Astrocyte (in vitro differentiated cells and primary cell): ENCODE measurements around the gene SLC38A10. TPM values are rescaled to one million over a fixed set of nuclear protein-coding genes. Genes with fewer than 3 reads are reported as not detected.

Experiments used
- DNase-seq: peaks from one replicate; pipeline ENCODE4 v3.0.0-alpha.2; 2010; ENCODE audit warnings: low read depth
- FAIRE-seq: peaks from 2 replicates; lab custom pipeline; 2011; peaks lifted over from hg19 to GRCh38; lab: Jason Lieb, UNC
- H2AFZ ChIP-seq: 2 replicates; pipeline ENCODE4 v1.6.0; 2012; ENCODE audit warnings: low read depth, low read length, inconsistent platforms
- H3K27ac ChIP-seq: 2 replicates; pipeline ENCODE4 v1.5.1; 2011; ENCODE audit warnings: low read depth, low read length, inconsistent platforms
- H3K27me3 ChIP-seq: 2 replicates; pipeline ENCODE4 v1.6.0; 2011; ENCODE audit warnings: low read length, inconsistent platforms; ENCODE audit not compliant: insufficient read depth
- H3K36me3 ChIP-seq: 2 replicates; pipeline ENCODE4 v1.5.1; 2011; ENCODE audit warnings: low read length, inconsistent platforms; ENCODE audit not compliant: insufficient read depth
- H3K4me1 ChIP-seq: 2 replicates; pipeline ENCODE4 v1.5.1; 2011; ENCODE audit warnings: low read length, inconsistent platforms; ENCODE audit not compliant: insufficient read depth
- H3K4me2 ChIP-seq: 2 replicates; pipeline ENCODE4 v1.6.0; 2012; ENCODE audit warnings: low read length, inconsistent platforms
- H3K4me3 ChIP-seq: 2 replicates; pipeline ENCODE4 v1.5.1; 2011; ENCODE audit warnings: low read depth, mild to moderate bottlenecking, low read length, inconsistent platforms; ENCODE audit not compliant: insufficient read depth
- H3K79me2 ChIP-seq: 2 replicates; pipeline ENCODE4 v1.6.0; 2012; ENCODE audit warnings: mild to moderate bottlenecking, low read length, inconsistent platforms; ENCODE audit not compliant: insufficient read depth
- H3K9ac ChIP-seq: 2 replicates; pipeline ENCODE4 v1.6.0; 2012; ENCODE audit warnings: mild to moderate bottlenecking, low read length, inconsistent platforms
- H3K9me3 ChIP-seq: 2 replicates; pipeline ENCODE4 v1.5.1; 2012; ENCODE audit warnings: low read depth, mild to moderate bottlenecking, low read length, inconsistent platforms; ENCODE audit not compliant: insufficient read depth
- H4K20me1 ChIP-seq: 2 replicates; pipeline ENCODE4 v1.6.0; 2012; ENCODE audit warnings: low read length, inconsistent platforms; ENCODE audit not compliant: insufficient read depth
- H3K27ac Mint-ChIP-seq: one replicate; pipeline ENCODE4 v1.8.0; 2021; ENCODE audit warnings: mild to moderate bottlenecking, mixed read lengths; ENCODE audit not compliant: unreplicated experiment
- H3K27me3 Mint-ChIP-seq: one replicate; pipeline ENCODE4 v1.8.0; 2021; ENCODE audit warnings: low read depth, mixed read lengths; ENCODE audit not compliant: unreplicated experiment
- H3K36me3 Mint-ChIP-seq: one replicate; pipeline ENCODE4 v1.8.0; 2021; ENCODE audit warnings: low read depth, mixed read lengths; ENCODE audit not compliant: unreplicated experiment
- H3K4me1 Mint-ChIP-seq: one replicate; pipeline ENCODE4 v1.8.0; 2021; ENCODE audit warnings: low read depth, mixed read lengths; ENCODE audit not compliant: unreplicated experiment
- H3K4me3 Mint-ChIP-seq: one replicate; pipeline ENCODE4 v1.8.0; 2021; ENCODE audit warnings: mild to moderate bottlenecking, moderate library complexity, mixed read lengths; ENCODE audit not compliant: unreplicated experiment
- H3K9me3 Mint-ChIP-seq: one replicate; pipeline ENCODE4 v1.8.0; 2021; ENCODE audit warnings: mild to moderate bottlenecking, mixed read lengths; ENCODE audit not compliant: unreplicated experiment
- EZH2 ChIP-seq: IDR thresholded peaks from 2 replicates; pipeline ENCODE4 v1.6.1; 2012; ENCODE audit warnings: mild to moderate bottlenecking, low read length, inconsistent platforms; ENCODE audit not compliant: insufficient read depth
- total RNA-seq: library from RNA; stranded (reverse); gene quantifications from 2 replicates; pipeline ENCODE4 v1.2.1, GENCODE V29; 2021
- TF ChIP-seq, protein P1 (sequence below): IDR thresholded peaks from 2 replicates; pipeline ENCODE4 v1.5.1; 2011; ENCODE audit warnings: low read depth, mild to moderate bottlenecking, inconsistent platforms, low read length, moderate library complexity; ENCODE audit not compliant: insufficient read depth

Gene SLC38A10
- total RNA-seq, 1 donor from 2014 or later: 71.4 TPM

DNA sequence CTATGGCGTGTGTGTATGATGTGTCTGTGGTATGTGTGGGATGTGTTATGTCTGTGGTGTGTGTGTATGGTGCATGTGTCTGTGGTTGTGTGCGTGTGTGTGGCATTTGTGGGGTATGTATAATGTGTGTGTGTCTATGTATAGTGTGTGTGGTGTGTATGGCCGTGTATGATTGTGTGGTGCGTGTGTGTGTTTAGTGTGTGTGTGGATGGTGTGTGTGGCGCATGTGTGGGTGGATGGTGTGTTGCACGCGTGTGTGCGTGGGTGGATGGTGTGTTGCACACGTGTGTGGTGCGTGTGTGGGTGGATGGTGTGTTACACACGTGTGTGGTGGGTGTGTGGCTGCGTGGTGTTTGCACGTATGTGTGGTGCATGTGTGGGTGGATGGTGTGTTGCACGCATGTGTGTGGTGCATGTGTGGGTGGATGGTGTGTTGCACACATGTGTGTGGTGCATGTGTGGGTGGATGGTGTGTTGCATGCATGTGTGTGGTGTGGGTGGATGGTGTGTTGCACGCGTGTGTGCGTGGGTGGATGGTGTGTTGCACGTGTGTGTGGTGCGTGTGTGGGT is 5.6 kb upstream of the SLC38A10 start:
- Histone ChIP-seq H3K4me3 (no peak overlapping the region), H4K20me1 (no peaks in the 10 kb centered on the region), H3K9ac (no peak overlapping the region), H3K9me3 (no peaks in the 10 kb centered on the region), H3K4me1 (peaks cover 4% of the 10 kb centered on the region), H3K4me2 (no peak overlapping the region), H3K27me3 (no peaks in the 10 kb centered on the region), H3K27ac (no peak overlapping the region), H3K36me3 (no peaks in the 10 kb centered on the region), H3K79me2 (peaks cover under 1% of the 10 kb centered on the region), H2AFZ (no peak overlapping the region)
- no peak overlapping the region for H3K27ac Mint-ChIP-seq
- no peak for FAIRE-seq
- peaks cover 3% of the 10 kb centered on the region for H3K4me1 Mint-ChIP-seq
- TF ChIP-seq, protein P1, sequence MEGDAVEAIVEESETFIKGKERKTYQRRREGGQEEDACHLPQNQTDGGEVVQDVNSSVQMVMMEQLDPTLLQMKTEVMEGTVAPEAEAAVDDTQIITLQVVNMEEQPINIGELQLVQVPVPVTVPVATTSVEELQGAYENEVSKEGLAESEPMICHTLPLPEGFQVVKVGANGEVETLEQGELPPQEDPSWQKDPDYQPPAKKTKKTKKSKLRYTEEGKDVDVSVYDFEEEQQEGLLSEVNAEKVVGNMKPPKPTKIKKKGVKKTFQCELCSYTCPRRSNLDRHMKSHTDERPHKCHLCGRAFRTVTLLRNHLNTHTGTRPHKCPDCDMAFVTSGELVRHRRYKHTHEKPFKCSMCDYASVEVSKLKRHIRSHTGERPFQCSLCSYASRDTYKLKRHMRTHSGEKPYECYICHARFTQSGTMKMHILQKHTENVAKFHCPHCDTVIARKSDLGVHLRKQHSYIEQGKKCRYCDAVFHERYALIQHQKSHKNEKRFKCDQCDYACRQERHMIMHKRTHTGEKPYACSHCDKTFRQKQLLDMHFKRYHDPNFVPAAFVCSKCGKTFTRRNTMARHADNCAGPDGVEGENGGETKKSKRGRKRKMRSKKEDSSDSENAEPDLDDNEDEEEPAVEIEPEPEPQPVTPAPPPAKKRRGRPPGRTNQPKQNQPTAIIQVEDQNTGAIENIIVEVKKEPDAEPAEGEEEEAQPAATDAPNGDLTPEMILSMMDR: no peak
- no peak for TF ChIP-seq EZH2
- H3K27me3 Mint-ChIP-seq: peaks cover 7% of the 10 kb centered on the region
- H3K4me3 Mint-ChIP-seq: no peak overlapping the region
- DNase-seq: no peak
- H3K36me3 Mint-ChIP-seq: no peaks in the 10 kb centered on the region
- H3K9me3 Mint-ChIP-seq: no peaks in the 10 kb centered on the region

DNA sequence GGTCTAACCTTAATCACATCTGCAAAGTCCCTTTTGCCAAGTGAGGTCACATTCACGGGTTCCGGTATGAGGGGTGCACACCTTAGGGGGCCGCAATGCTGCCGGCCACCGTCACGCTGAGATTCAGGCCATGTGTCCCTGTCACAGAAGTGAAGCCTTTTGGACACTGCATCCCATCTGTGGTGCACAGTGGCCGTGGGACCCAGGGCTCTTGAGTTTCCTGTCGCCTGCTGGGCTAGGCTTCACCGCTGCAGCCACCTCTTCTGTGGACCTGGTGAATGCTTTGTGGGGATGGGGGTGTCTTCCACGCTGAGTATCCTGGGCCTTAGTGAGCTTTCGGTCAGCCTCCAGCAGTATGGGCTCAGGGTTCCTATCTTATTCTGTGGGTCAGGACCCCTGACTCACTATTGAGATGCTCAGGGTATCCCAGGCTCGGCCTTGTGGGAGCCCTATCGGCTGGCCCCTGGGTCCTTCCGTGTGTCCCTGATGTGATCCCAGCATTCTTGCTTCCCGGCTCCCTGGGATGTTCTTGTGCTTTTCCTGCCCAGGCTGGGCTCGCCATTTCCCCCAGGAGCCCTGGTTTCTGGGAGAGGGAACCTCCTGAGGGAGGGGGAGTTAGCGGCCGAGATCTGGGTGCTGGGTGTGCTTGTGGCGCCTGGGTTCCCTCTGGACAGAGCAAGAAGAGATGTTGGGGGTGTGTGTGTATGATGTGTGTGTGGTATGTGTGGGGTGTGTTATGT is 4.9 kb upstream of the SLC38A10 start:
- peaks cover 3% of the 10 kb centered on the region for H3K27me3 Mint-ChIP-seq
- H3K27ac Mint-ChIP-seq: no peak overlapping the region

More for the DNA sequence above, 4.9 kb upstream of the SLC38A10 start:
- TF ChIP-seq, protein P1: no peak
- no peak for TF ChIP-seq EZH2
- peaks cover 7% of the 10 kb centered on the region for H3K4me1 ChIP-seq
- no peaks in the 10 kb centered on the region for H3K9me3 ChIP-seq
- H2AFZ ChIP-seq: no peak overlapping the region
- no peaks in the 10 kb centered on the region for H4K20me1 ChIP-seq
- Mint-ChIP-seq H3K4me1 (peaks cover 5% of the 10 kb centered on the region), H3K9me3 (no peaks in the 10 kb centered on the region), H3K4me3 (no peak overlapping the region), H3K36me3 (no peaks in the 10 kb centered on the region)
- FAIRE-seq (no peak), DNase-seq (no peak)
- H3K27me3 ChIP-seq: no peaks in the 10 kb centered on the region
- H3K27ac ChIP-seq: no peak overlapping the region
- H3K9ac ChIP-seq: no peak overlapping the region
- no peak overlapping the region for H3K4me3 ChIP-seq
- peaks cover 7% of the 10 kb centered on the region for H3K79me2 ChIP-seq
- no peaks in the 10 kb centered on the region for H3K36me3 ChIP-seq
- H3K4me2 ChIP-seq: no peak overlapping the region
